A673 (cell line): ENCODE results near the gene WDR88. TPM values are rescaled to one million over a fixed set of nuclear protein-coding genes. Genes with fewer than 3 reads are reported as not detected.
"Not testable (repeated sequence)": the region's sequence is repeated elsewhere in the genome, so short reads cannot be mapped to it uniquely, and the experiment has no call there.

ENCODE experiments used
- BruUV-seq: library from RNA; stranded (reverse); fragments of 400-500 nt; replicated peaks from 2 replicates; lab custom pipeline; 2021; lab: Mats Ljungman, UMichigan
- CTCF ChIA-PET: fragments of 300-600 bp; sonication (Branson Sonifier 250); formaldehyde crosslinking; loops from one replicate; lab custom pipeline; 2022; ENCODE audit warnings: antibody characterized with exemption; lab: Charles Lee
- POLR2A ChIA-PET: fragments of 300-600 bp; sonication (Branson Sonifier 250); formaldehyde crosslinking; loops from one replicate; lab custom pipeline; 2022; ENCODE audit warnings: antibody characterized with exemption; ENCODE audit not compliant: low non-redundant PET; lab: Charles Lee
- DNase-seq: peaks from one replicate; pipeline ENCODE4 v3.0.0-alpha.2; 2015; ENCODE audit warnings: low spot score
- H3K27ac ChIP-seq: fragments of 200-600 bp; sonication (generic); 2 replicates; pipeline ENCODE4 v1.5.1; 2016; ENCODE audit warnings: mixed run types, low read depth, mild to moderate bottlenecking, mixed read lengths, antibody characterized with exemption, low read length; ENCODE audit not compliant: poor library complexity, severe bottlenecking
- H3K27me3 ChIP-seq: fragments of 200-600 bp; sonication (generic); replicated peaks from 2 replicates; pipeline ENCODE4 v1.6.1; 2017; ENCODE audit warnings: mixed run types, low read depth, mild to moderate bottlenecking, mixed read lengths, antibody characterized with exemption, low read length; ENCODE audit not compliant: insufficient read depth, poor library complexity
- H3K36me3 ChIP-seq: fragments of 200-600 bp; sonication (generic); 2 replicates; pipeline ENCODE4 v1.6.1; 2016; ENCODE audit warnings: mixed run types, mild to moderate bottlenecking, mixed read lengths, antibody characterized with exemption, low read length; ENCODE audit not compliant: insufficient read depth, poor library complexity, severe bottlenecking
- H3K4me1 ChIP-seq: fragments of 200-600 bp; sonication (generic); 2 replicates; pipeline ENCODE4 v1.6.1; 2017; ENCODE audit warnings: mixed run types, mild to moderate bottlenecking, mixed read lengths, antibody characterized with exemption, low read length; ENCODE audit not compliant: insufficient read depth, poor library complexity, severe bottlenecking
- H3K4me3 ChIP-seq: fragments of 200-600 bp; sonication (generic); 2 replicates; pipeline ENCODE4 v1.5.1; 2016; ENCODE audit warnings: low read depth, mixed run types, mild to moderate bottlenecking, mixed read lengths, low read length; ENCODE audit not compliant: poor library complexity, severe bottlenecking
- H3K9me3 ChIP-seq: fragments of 200-600 bp; sonication (generic); 2 replicates; pipeline ENCODE4 v1.6.1; 2016; ENCODE audit warnings: mixed run types, low read depth, mild to moderate bottlenecking, mixed read lengths, antibody characterized with exemption, low read length; ENCODE audit not compliant: poor library complexity, severe bottlenecking
- EZH2 ChIP-seq: fragments of 200-600 bp; sonication (generic); IDR thresholded peaks from 2 replicates; pipeline ENCODE4 v1.6.1; 2017; ENCODE audit warnings: borderline replicate concordance, low read depth, mild to moderate bottlenecking, mixed read lengths, antibody characterized with exemption, low read length; ENCODE audit not compliant: poor library complexity, severe bottlenecking
- intact Hi-C: fragments of 100-400 bp; cut with micrococcal nuclease; formaldehyde crosslinking; loops from one replicate; pipeline ENCODE4 v1.10.0; 2022; ENCODE audit not compliant: unreplicated experiment
- total RNA-seq: library from RNA; stranded (reverse); gene quantifications from 2 replicates; pipeline ENCODE4 v1.2.3, GENCODE V29; 2021
- TF ChIP-seq, protein P1 (sequence below): fragments of 300-800, 200-600 bp; sonication (generic); conservative IDR thresholded peaks from 2 replicates; pipeline ENCODE4 v1.5.1; 2017; ENCODE audit warnings: low read depth, mild to moderate bottlenecking, antibody characterized with exemption, low read length, moderate library complexity, mixed read lengths

The WDR88 gene
- total RNA-seq, 1 experiment from 2014 or later = not detected

DNA sequence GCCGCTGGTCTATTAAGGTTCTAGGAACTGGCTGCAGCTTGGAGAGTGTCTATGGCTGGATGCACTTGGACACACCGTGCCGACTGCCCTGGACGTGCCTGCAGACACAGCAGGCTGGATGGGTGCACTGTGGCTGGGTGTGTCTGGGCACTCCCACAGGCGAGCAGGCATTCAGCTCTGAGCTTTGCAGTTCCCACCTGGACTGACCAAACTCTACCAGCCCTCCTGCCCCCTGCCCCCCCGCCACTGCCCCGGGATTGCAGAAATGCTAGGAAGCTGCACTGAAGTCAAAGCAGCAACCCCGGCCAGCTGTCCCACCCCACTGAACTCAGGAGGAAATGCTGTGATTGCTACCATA lies 55.2 kb downstream of the WDR88 start:
- no peak for DNase-seq
- Histone ChIP-seq H3K4me1 (peaks cover 4% of the 10 kb centered on the region), H3K27ac (no peak overlapping the region), H3K27me3 (no peaks in the 10 kb centered on the region), H3K9me3 (no peaks in the 10 kb centered on the region), H3K36me3 (no peaks in the 10 kb centered on the region), H3K4me3 (no peak overlapping the region)
- TF ChIP-seq, protein P1, sequence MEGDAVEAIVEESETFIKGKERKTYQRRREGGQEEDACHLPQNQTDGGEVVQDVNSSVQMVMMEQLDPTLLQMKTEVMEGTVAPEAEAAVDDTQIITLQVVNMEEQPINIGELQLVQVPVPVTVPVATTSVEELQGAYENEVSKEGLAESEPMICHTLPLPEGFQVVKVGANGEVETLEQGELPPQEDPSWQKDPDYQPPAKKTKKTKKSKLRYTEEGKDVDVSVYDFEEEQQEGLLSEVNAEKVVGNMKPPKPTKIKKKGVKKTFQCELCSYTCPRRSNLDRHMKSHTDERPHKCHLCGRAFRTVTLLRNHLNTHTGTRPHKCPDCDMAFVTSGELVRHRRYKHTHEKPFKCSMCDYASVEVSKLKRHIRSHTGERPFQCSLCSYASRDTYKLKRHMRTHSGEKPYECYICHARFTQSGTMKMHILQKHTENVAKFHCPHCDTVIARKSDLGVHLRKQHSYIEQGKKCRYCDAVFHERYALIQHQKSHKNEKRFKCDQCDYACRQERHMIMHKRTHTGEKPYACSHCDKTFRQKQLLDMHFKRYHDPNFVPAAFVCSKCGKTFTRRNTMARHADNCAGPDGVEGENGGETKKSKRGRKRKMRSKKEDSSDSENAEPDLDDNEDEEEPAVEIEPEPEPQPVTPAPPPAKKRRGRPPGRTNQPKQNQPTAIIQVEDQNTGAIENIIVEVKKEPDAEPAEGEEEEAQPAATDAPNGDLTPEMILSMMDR = no peak
- TF ChIP-seq EZH2 = no peak
- CTCF ChIA-PET = interaction anchor here (0.5 kb wide), 1 partner anchor 606 kb away, joined by 4 read pairs; the partner anchor contains the start of gene PDCD5
- intact Hi-C loops = loop anchor here (10.0 kb wide), 1 partner anchor 212 kb away; the partner anchor contains the start of genes CEP89 and FAAP24
- POLR2A ChIA-PET = no interaction called here
- no TSS peak for BruUV-seq

DNA sequence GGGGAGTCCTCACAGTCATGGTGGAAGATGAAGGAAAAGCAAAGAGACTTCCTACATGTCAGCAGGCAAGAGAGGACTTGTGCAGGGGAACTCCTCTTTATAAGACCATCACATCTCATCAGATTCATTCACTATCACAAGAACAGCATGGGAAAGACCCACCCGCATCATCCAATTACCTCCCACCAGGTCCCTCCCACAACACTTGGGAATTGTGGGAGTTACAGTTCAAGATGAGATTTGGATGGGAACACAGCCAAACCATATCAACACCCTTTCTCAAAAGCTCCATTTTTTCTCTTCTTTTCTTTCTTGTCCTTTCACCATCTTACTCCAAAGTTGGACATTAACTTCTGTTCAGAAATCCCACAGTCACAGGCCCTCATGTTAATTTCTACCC lies 57.5 kb downstream of the WDR88 start:
- Histone ChIP-seq H3K4me3 (no peak overlapping the region), H3K4me1 (peaks cover 4% of the 10 kb centered on the region), H3K27ac (no peak overlapping the region), H3K36me3 (no peaks in the 10 kb centered on the region), H3K9me3 (no peaks in the 10 kb centered on the region), H3K27me3 (no peaks in the 10 kb centered on the region)
- no peak for TF ChIP-seq EZH2
- TF ChIP-seq, protein P1 = no peak
- intact Hi-C loops = loop anchor here (10.0 kb wide), 1 partner anchor 215 kb away; the partner anchor contains the start of genes CEP89 and FAAP24
- ChIA-PET CTCF (no interaction called here), POLR2A (no interaction called here)
- no peak for DNase-seq
- BruUV-seq = no TSS peak

DNA sequence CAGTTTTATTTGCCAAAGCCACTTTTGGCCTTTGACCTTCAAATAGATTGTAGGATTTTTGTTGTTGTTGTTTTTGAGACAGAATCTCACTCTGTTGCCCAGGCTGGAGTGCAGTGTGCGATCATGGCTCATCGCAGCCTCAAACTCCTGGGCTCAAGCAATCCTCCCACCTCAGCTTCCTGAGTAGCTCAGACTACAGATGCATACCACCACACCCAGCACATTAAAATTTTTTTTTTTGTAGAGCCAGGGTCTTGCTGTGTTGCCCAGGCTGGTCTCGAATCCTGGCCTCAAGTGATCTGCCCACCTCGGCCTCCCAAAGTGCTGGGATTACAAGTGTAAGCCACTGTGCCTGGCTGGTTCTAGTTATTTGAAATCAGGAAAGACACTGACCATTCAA lies 59.2 kb downstream of the WDR88 start:
- H3K27ac ChIP-seq, CTCF ChIA-PET, H3K4me1 ChIP-seq, H3K36me3 ChIP-seq, H3K4me3 ChIP-seq, DNase-seq, POLR2A ChIA-PET, BruUV-seq, intact Hi-C loops, H3K9me3 ChIP-seq, H3K27me3 ChIP-seq: not testable (repeated sequence)

DNA sequence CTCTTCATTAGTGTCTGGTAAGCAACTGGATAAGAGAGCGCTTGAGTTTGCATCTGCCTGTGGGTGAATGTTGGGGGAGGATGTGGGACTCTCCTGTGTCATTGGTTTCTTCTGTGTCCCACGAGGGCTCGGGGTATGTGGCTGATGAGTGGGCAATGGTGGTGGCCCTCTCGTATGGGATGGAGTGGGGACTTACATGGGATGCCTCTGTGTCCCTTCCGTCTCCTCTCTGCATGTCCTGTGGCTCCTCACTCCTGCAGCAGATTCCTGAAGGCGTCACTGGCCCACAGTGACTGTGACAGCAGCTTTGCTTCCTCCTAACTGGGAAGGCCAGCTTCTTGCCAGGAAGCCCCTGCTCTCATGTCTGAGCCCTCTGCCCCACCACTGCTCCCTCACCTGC lies 59.6 kb downstream of the WDR88 start:
- H3K4me3 ChIP-seq = no peak overlapping the region
- H3K36me3 ChIP-seq = no peaks in the 10 kb centered on the region
- peaks cover 4% of the 10 kb centered on the region for H3K4me1 ChIP-seq
- POLR2A ChIA-PET = no interaction called here
- DNase-seq = no peak
- CTCF ChIA-PET = interaction anchor here (0.7 kb wide), 1 partner anchor 17 kb away, joined by 3 read pairs; no protein-coding TSS in a partner anchor
- no peaks in the 10 kb centered on the region for H3K27me3 ChIP-seq
- intact Hi-C loops = no loop called here
- no peaks in the 10 kb centered on the region for H3K9me3 ChIP-seq
- no peak overlapping the region for H3K27ac ChIP-seq
- TF ChIP-seq, protein P1 = no peak
- no TSS peak for BruUV-seq
